K562 (cell line): ENCODE measurements around the gene TXNDC8. TPM values are rescaled to one million over a fixed set of nuclear protein-coding genes. Genes with fewer than 3 reads are reported as not detected.

ENCODE experiments used
- ATAC-seq: fragments of 200-7000 bp; cut with Tn5 transposase; 3 replicates; pipeline ENCODE4 v1.9.1; 2020; ENCODE audit warnings: moderate library complexity
- BruUV-seq: library from RNA; stranded (reverse); fragments of 400-500 nt; replicated peaks from 2 replicates; lab custom pipeline; 2021; lab: Mats Ljungman, UMichigan
- CTCF ChIA-PET: fragments of 300-600 bp; formaldehyde crosslinking; extraction: SDS; loops from one replicate; lab custom pipeline; 2021; ENCODE audit warnings: low intra/inter-chr PET ratio; lab: Yijun Ruan, JAX
- POLR2A ChIA-PET: fragments of 300-600, 350-650 bp; sonication (Branson Sonifier 250); formaldehyde crosslinking; extraction: SDS; loops from one replicate; lab custom pipeline; 2021; ENCODE audit warnings: antibody characterized with exemption, inconsistent platforms; lab: Yijun Ruan, JAX
- DNase-seq, 4 experiments: peaks; one replicate each; pipeline versions ENCODE4 v3.0.0 to v3.0.0-alpha.2; 2011 to 2018; ENCODE audit warnings: low spot score in 3 of 4, mixed read lengths in 3 of 4; ENCODE audit errors: extremely low read depth in 1 of 4
- FAIRE-seq: peaks from 2 replicates; lab custom pipeline; 2011; peaks lifted over from hg19 to GRCh38; lab: Jason Lieb, UNC
- H2AFZ ChIP-seq: 2 replicates; pipeline ENCODE4 v1.6.0; 2011; ENCODE audit warnings: low read depth, low read length, control low read depth, inconsistent platforms
- H3K27ac ChIP-seq: fragments of 200-600 bp; 3 replicates; pipeline ENCODE4 v1.8.0; 2011; ENCODE audit warnings: low read depth, mild to moderate bottlenecking, control low read depth, inconsistent platforms, low read length, moderate library complexity, mixed read lengths; ENCODE audit errors: extremely low read depth
- H3K27me3 ChIP-seq, 2 experiments: fragments of 300-600 bp in 1 of 2; 2 replicates in 1 of 2; 3 replicates in 1 of 2; pipeline versions ENCODE4 v1.6.0 to v1.8.0; 2011; ENCODE audit warnings: inconsistent platforms in 2 of 2, low read length in 2 of 2, mild to moderate bottlenecking in 1 of 2, mixed read lengths in 1 of 2, moderate library complexity in 1 of 2; ENCODE audit not compliant: control insufficient read depth in 2 of 2, insufficient read depth in 2 of 2
- H3K36me3 ChIP-seq: fragments of 300-600 bp; 3 replicates; pipeline ENCODE4 v1.8.0; 2011; ENCODE audit warnings: mild to moderate bottlenecking, low read length, inconsistent platforms; ENCODE audit not compliant: control insufficient read depth, insufficient read depth
- H3K4me1 ChIP-seq, 2 experiments: fragments of 200-600 bp in 1 of 2; replicated peaks in 1 of 2; 2 replicates in 1 of 2; 3 replicates in 1 of 2; pipeline versions ENCODE4 v1.5.1 to v1.8.0; 2011; ENCODE audit warnings: inconsistent platforms in 2 of 2, low read length in 2 of 2, mild to moderate bottlenecking in 1 of 2, mixed read lengths in 1 of 2, moderate library complexity in 1 of 2; ENCODE audit not compliant: control insufficient read depth in 2 of 2, insufficient read depth in 2 of 2
- H3K4me2 ChIP-seq: 2 replicates; pipeline ENCODE4 v1.6.1; 2011; ENCODE audit warnings: low read length, control low read depth, inconsistent platforms, mixed read lengths; ENCODE audit not compliant: insufficient read depth
- H3K4me3 ChIP-seq: fragments of 200-600 bp; sonication (generic), shearing (Covaris generic); 2 replicates; pipeline ENCODE4 v1.5.1; 2016; ENCODE audit warnings: control low read depth, inconsistent platforms
- H3K79me2 ChIP-seq: fragments of 200-600 bp; 3 replicates; pipeline ENCODE4 v1.8.0; 2011; ENCODE audit warnings: low read length, inconsistent platforms; ENCODE audit not compliant: control insufficient read depth, insufficient read depth
- H3K9ac ChIP-seq, 2 experiments: 2 replicates each; pipeline versions ENCODE4 v1.6.0 to v1.6.1; 2011; ENCODE audit warnings: low read depth in 2 of 2, low read length in 2 of 2, control low read depth in 1 of 2, inconsistent platforms in 1 of 2, mild to moderate bottlenecking in 1 of 2, mixed read lengths in 1 of 2; ENCODE audit not compliant: insufficient read depth in 1 of 2
- H3K9me1 ChIP-seq: one replicate; pipeline ENCODE4 v1.6.0; 2011; ENCODE audit warnings: inconsistent platforms, mild to moderate bottlenecking, low read length, moderate library complexity; ENCODE audit not compliant: control insufficient read depth, insufficient read depth
- H3K9me3 ChIP-seq: replicated peaks from 2 replicates; pipeline ENCODE4 v1.5.1; 2011; ENCODE audit warnings: low read depth, low read length, inconsistent platforms; ENCODE audit not compliant: control insufficient read depth, insufficient read depth
- H4K20me1 ChIP-seq: replicated peaks from 2 replicates; pipeline ENCODE4 v1.6.1; 2011; ENCODE audit warnings: low read length, inconsistent platforms, mixed read lengths; ENCODE audit not compliant: control insufficient read depth, insufficient read depth
- CBFA2T3 ChIP-seq: fragments of 450-650 bp; IDR thresholded peaks from 2 replicates; pipeline ENCODE4 v1.6.1; 2017
- CHD1 ChIP-seq: fragments of 200-600 bp; sonication (generic); IDR thresholded peaks from one replicate; pipeline ENCODE4 v1.6.1; 2012; ENCODE audit warnings: mild to moderate bottlenecking, moderate library complexity, low read length, inconsistent platforms
- COPS2 ChIP-seq: fragments of 450-650 bp; conservative IDR thresholded peaks from 2 replicates; pipeline ENCODE4 v1.6.1; 2016; ENCODE audit warnings: mild to moderate bottlenecking, moderate library complexity
- EP400 ChIP-seq: fragments of 450-650 bp; IDR thresholded peaks from 2 replicates; pipeline ENCODE4 v1.6.1; 2017; ENCODE audit warnings: antibody characterized with exemption, mild to moderate bottlenecking, moderate library complexity
- HDAC8 ChIP-seq: fragments of 450-650 bp; IDR thresholded peaks from 2 replicates; pipeline ENCODE4 v1.6.1; 2016; ENCODE audit warnings: mild to moderate bottlenecking, missing genetic modification characterization, moderate library complexity, missing compliant biosample characterization
- JUND ChIP-seq, 2 experiments: IDR thresholded peaks; 2 replicates in 1 of 2; 3 replicates in 1 of 2; pipeline ENCODE4 v1.6.1; 2011; ENCODE audit warnings: borderline replicate concordance in 2 of 2, low read depth in 2 of 2, low read length in 2 of 2, improper control_type of control experiment in 1 of 2, missing biosample characterization in 1 of 2, missing genetic modification characterization in 1 of 2, missing genetic modification reagents in 1 of 2
- KLF16 ChIP-seq: IDR thresholded peaks from 2 replicates; pipeline ENCODE4 v1.6.1; 2016; ENCODE audit warnings: antibody characterized with exemption
- MNT ChIP-seq, 2 experiments: fragments of 450-650 bp; conservative IDR thresholded peaks; 2 replicates each; pipeline ENCODE4 v1.6.1; 2017; ENCODE audit warnings: mild to moderate bottlenecking in 2 of 2, moderate library complexity in 2 of 2
- NR4A1 ChIP-seq, 2 experiments: fragments of 250-450 bp in 1 of 2; fragments of 450-650 bp in 1 of 2; sonication (Bioruptor Pico) in 1 of 2; IDR thresholded peaks; 2 replicates each; pipeline versions ENCODE4 v1.4.0 to v1.6.1; 2016 to 2020; ENCODE audit warnings: mild to moderate bottlenecking in 2 of 2, missing compliant biosample characterization in 1 of 2, missing genetic modification characterization in 1 of 2, moderate library complexity in 1 of 2
- SMC3 ChIP-seq: conservative IDR thresholded peaks from 2 replicates; pipeline ENCODE4 v1.6.1; 2011; ENCODE audit warnings: low read depth, low read length, improper control_type of control experiment; ENCODE audit not compliant: insufficient read depth
- TARDBP ChIP-seq: fragments of 450-650 bp; IDR thresholded peaks from 2 replicates; pipeline ENCODE4 v1.6.1; 2016
- VEZF1 ChIP-seq: fragments of 200-800 bp; sonication (Bioruptor generic); IDR thresholded peaks from 2 replicates; pipeline ENCODE4 v1.6.1; 2017; ENCODE audit warnings: missing genetic modification characterization, missing compliant biosample characterization
- ZNF431 ChIP-seq: sonication (generic); formaldehyde crosslinking; IDR thresholded peaks from 2 replicates; pipeline ENCODE4 v1.8.0; 2022; ENCODE audit warnings: mild to moderate bottlenecking, missing genetic modification reagents
- WGBS: fragments of 100-300 bp; shearing (Covaris generic); methylation state at CpG from one replicate; pipeline ENCODE4 v1.1.6; 2016; ENCODE audit warnings: low coverage, mixed read lengths; ENCODE audit not compliant: insufficient coverage; ENCODE audit errors: missing lambda C conversion rate; 5-methylcytosine and 5-hydroxymethylcytosine counted together
- in situ Hi-C: fragments of 300-500 bp; cut with MboI; formaldehyde crosslinking; loops from 4 replicates; pipeline ENCODE4 v1.15.0; 2018; ENCODE audit warnings: inconsistent platforms, mixed read lengths
- intact Hi-C: fragments of 100-400 bp; cut with micrococcal nuclease; formaldehyde crosslinking; loops from 2 replicates; pipeline ENCODE4 v1.14.2; 2022
- polyA plus RNA-seq, 8 experiments: library from polyadenylated mRNA; depleted of rRNA in 4 of 8; stranded (reverse) in 5 of 8; unstranded in 3 of 8; fragments of >200 nt; fragmentation: Nextera tagmentation in 2 of 8; fragmentation: Illumina TruSeq in 1 of 8; extraction: Ambion mirVana in 2 of 8; extraction: Trizol in 1 of 8; gene quantifications; 2 replicates each; pipeline versions ENCODE4 v1.2.1 to v1.2.3, GENCODE V29; 2011 to 2014; ENCODE audit warnings: inconsistent platforms in 1 of 8, missing spikeins in 1 of 8
- total RNA-seq, 7 experiments: library from RNA; depleted of rRNA in 6 of 7; stranded (reverse); fragments of >200 nt in 6 of 7; fragmentation: Illumina TruSeq in 2 of 7; extraction: Trizol in 2 of 7; gene quantifications; 2 replicates each; pipeline versions ENCODE4 v1.2.1 to v1.2.3, GENCODE V29; 2011 to 2021; ENCODE audit warnings: low replicate concordance in 1 of 7
- TF ChIP-seq, protein P1 (sequence below): fragments of 250-450 bp; sonication (Bioruptor Pico); IDR thresholded peaks from 2 replicates; pipeline ENCODE4 v1.8.0; 2021; ENCODE audit warnings: moderate library complexity, mild to moderate bottlenecking, inconsistent platforms

Gene TXNDC8
- total and polyA plus RNA-seq, 9 of the 15 experiments (the other 6 are each of a cell fraction or from before 2014, with no cell fraction given) = not detected

DNA sequence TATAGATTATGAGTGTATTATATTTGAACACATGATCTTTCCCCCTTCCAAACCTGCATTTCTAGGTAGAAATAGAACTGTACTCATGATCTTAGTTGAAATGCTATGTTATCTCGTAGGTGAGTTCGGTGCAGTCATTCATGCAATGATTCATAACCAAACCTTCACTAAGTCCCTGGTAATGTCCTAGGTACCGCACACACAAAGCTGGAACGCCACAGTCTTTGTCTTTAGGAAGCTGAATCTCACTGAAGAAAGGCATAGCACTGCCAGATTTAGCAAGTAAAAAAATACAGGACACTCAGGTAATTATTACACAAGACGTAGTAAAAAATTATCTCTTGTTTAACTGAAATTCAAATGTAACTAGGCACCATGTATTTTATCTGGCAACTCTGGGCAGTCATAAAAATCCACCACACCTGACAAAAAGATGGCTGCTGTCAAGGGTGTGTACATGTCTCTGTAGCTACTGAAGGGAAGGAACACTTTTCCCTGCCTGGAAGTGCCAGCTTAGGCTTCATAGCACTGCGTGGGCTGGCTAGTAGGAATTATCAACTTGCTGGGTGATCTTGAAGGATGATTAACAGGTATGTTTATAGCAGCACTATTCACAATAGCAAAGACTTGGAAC lies 53.3 kb downstream of the TXNDC8 start:
- DNase-seq (no peak), FAIRE-seq (no peak), ATAC-seq (no peak)
- H3K27me3 ChIP-seq = peaks cover 4 to 8% of the 10 kb centered on the region in 2 experiments; a peak in 4 of 5 replicates
- H3K9me3 ChIP-seq = no peaks in the 10 kb centered on the region
- no peak overlapping the region for H2AFZ ChIP-seq
- CTCF ChIA-PET = no interaction called here
- intact Hi-C loops = loop anchor here (10.0 kb wide), 1 partner anchor 720 kb away; no protein-coding TSS in a partner anchor
- 10% methylated on average over 6 of the region's 6 CpGs for WGBS
- no peaks in the 10 kb centered on the region for H3K4me1 ChIP-seq
- no peaks in the 10 kb centered on the region for H4K20me1 ChIP-seq
- no peaks in the 10 kb centered on the region for H3K36me3 ChIP-seq
- POLR2A ChIA-PET = no interaction called here
- in situ Hi-C loops = no loop called here
- BruUV-seq = no TSS peak
- no peak overlapping the region for H3K4me3 ChIP-seq
- H3K27ac ChIP-seq = no peak overlapping the region
- H3K79me2 ChIP-seq = no peaks in the 10 kb centered on the region
- no peak overlapping the region for H3K4me2 ChIP-seq
- no peaks in the 10 kb centered on the region for H3K9me1 ChIP-seq
- no peak overlapping the region for H3K9ac ChIP-seq
- TF ChIP-seq JUND (IDR thresholded peaks at IDR 0.05; ENCODE audit: borderline replicate concordance, low read depth, low read length) (no peak), JUND (tag; IDR thresholded peaks at IDR 0.05; ENCODE audit: borderline replicate concordance, low read depth, low read length) (no peak), SMC3 (no peak), EP400 (no peak), CHD1 (no peak), COPS2 (no peak), CBFA2T3 (no peak), KLF16 (no peak), TARDBP (no peak), HDAC8 (tag) (no peak), NR4A1 (CRISPR knock-in tag; IDR thresholded peaks at IDR 0.05) (no peak), NR4A1 (tag; IDR thresholded peaks at IDR 0.05) (no peak), MNT (conservative IDR thresholded peaks at IDR 0.05) (no peak), ZNF431 (CRISPR knock-in tag) (no peak), VEZF1 (no peak)
- TF ChIP-seq, protein P1, sequence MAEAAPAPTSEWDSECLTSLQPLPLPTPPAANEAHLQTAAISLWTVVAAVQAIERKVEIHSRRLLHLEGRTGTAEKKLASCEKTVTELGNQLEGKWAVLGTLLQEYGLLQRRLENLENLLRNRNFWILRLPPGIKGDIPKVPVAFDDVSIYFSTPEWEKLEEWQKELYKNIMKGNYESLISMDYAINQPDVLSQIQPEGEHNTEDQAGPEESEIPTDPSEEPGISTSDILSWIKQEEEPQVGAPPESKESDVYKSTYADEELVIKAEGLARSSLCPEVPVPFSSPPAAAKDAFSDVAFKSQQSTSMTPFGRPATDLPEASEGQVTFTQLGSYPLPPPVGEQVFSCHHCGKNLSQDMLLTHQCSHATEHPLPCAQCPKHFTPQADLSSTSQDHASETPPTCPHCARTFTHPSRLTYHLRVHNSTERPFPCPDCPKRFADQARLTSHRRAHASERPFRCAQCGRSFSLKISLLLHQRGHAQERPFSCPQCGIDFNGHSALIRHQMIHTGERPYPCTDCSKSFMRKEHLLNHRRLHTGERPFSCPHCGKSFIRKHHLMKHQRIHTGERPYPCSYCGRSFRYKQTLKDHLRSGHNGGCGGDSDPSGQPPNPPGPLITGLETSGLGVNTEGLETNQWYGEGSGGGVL (CRISPR knock-in tag) = no peak
